H1 (cell line): Measurements from ENCODE around the gene RGS16. TPM values are rescaled to one million over a fixed set of nuclear protein-coding genes. Genes with fewer than 3 reads are reported as not detected.

ENCODE experiments used
- CTCF ChIA-PET: fragments of 300-600 bp; sonication (Branson Sonifier 250); formaldehyde crosslinking; loops from one replicate; lab custom pipeline; 2021; ENCODE audit not compliant: partially characterized antibody; lab: Charles Lee
- POLR2A ChIA-PET: fragments of 300-600 bp; sonication (Branson Sonifier 250); formaldehyde crosslinking; loops from one replicate; lab custom pipeline; 2021; ENCODE audit warnings: inconsistent platforms; ENCODE audit not compliant: partially characterized antibody; lab: Charles Lee
- DNase-seq, 2 experiments: peaks; one replicate each; pipeline versions ENCODE4 v3.0.0 to v3.0.0-alpha.2; 2010 to 2022; ENCODE audit warnings: low spot score in 2 of 2, low read depth in 1 of 2, mixed read lengths in 1 of 2
- FAIRE-seq: peaks from 2 replicates; lab custom pipeline; 2011; peaks lifted over from hg19 to GRCh38; lab: Jason Lieb, UNC
- H2AFZ ChIP-seq: 2 replicates; pipeline ENCODE4 v1.8.1; 2012; ENCODE audit warnings: low read length, inconsistent platforms
- H2AK5ac ChIP-seq: 2 replicates; pipeline ENCODE4 v1.6.1; 2013; ENCODE audit warnings: low read depth, low read length
- H2BK120ac ChIP-seq: replicated peaks from 2 replicates; pipeline ENCODE3; 2013; ENCODE audit warnings: low read depth, low read length, inconsistent platforms
- H2BK12ac ChIP-seq: 2 replicates; pipeline ENCODE4 v1.6.1; 2013; ENCODE audit warnings: low read depth, low read length
- H2BK15ac ChIP-seq: 2 replicates; pipeline ENCODE4 v1.6.1; 2013; ENCODE audit warnings: low read length
- H2BK20ac ChIP-seq: 2 replicates; pipeline ENCODE4 v1.6.1; 2013; ENCODE audit warnings: low read length
- H2BK5ac ChIP-seq: 2 replicates; pipeline ENCODE4 v1.6.1; 2013; ENCODE audit warnings: low read depth, low read length
- H3K14ac ChIP-seq: 2 replicates; pipeline ENCODE4 v1.6.1; 2013; ENCODE audit warnings: inconsistent platforms; ENCODE audit not compliant: insufficient read length
- H3K18ac ChIP-seq: 2 replicates; pipeline ENCODE4 v1.6.1; 2013; ENCODE audit warnings: low read length; ENCODE audit errors: extremely low read depth
- H3K23ac ChIP-seq: 2 replicates; pipeline ENCODE4 v1.6.1; 2013; ENCODE audit warnings: inconsistent platforms; ENCODE audit not compliant: insufficient read length
- H3K23me2 ChIP-seq: 2 replicates; pipeline ENCODE4 v1.6.1; 2013; ENCODE audit warnings: low read depth, low read length
- H3K27ac ChIP-seq: 2 replicates; pipeline ENCODE4 v1.6.1; 2011; ENCODE audit warnings: low read depth, low read length, inconsistent platforms
- H3K27me3 ChIP-seq, 4 experiments: replicated peaks in 1 of 4; 1 replicate in 1 of 4; 2 replicates in 3 of 4; pipeline versions ENCODE4 v1.6.1 to v1.8.1; 2011 to 2013; ENCODE audit warnings: low read length in 3 of 4, mild to moderate bottlenecking in 3 of 4, inconsistent platforms in 2 of 4, mixed read lengths in 2 of 4, moderate library complexity in 1 of 4; ENCODE audit not compliant: control insufficient read depth in 3 of 4, insufficient read depth in 3 of 4; ENCODE audit errors: extremely low read depth in 1 of 4
- H3K36me3 ChIP-seq, 4 experiments: 2 replicates each; pipeline versions ENCODE4 v1.6.1 to v1.8.1; 2011 to 2013; ENCODE audit warnings: mild to moderate bottlenecking in 4 of 4, low read length in 3 of 4, moderate library complexity in 2 of 4, control low read depth in 1 of 4, inconsistent platforms in 1 of 4; ENCODE audit not compliant: insufficient read depth in 4 of 4, control insufficient read depth in 2 of 4
- H3K4ac ChIP-seq: replicated peaks from 2 replicates; pipeline ENCODE3; 2013; ENCODE audit warnings: low read length, low read depth, mixed read lengths, inconsistent platforms; ENCODE audit not compliant: insufficient read length
- H3K4me1 ChIP-seq, 4 experiments: replicated peaks in 1 of 4; 1 replicate in 1 of 4; 2 replicates in 3 of 4; pipeline versions ENCODE4 v1.6.1 to v1.8.1; 2011 to 2013; ENCODE audit warnings: low read length in 3 of 4, inconsistent platforms in 2 of 4, mixed read lengths in 1 of 4; ENCODE audit not compliant: insufficient read depth in 4 of 4, control insufficient read depth in 3 of 4
- H3K4me2 ChIP-seq, 2 experiments: 2 replicates each; pipeline versions ENCODE4 v1.6.1 to v1.8.1; 2011 to 2013; ENCODE audit warnings: low read depth in 2 of 2, low read length in 2 of 2, control low read depth in 1 of 2, inconsistent platforms in 1 of 2, mild to moderate bottlenecking in 1 of 2; ENCODE audit not compliant: insufficient read depth in 1 of 2
- H3K4me3 ChIP-seq, 4 experiments: fragments of 200-600, 300-600 bp in 1 of 4; sonication (generic), shearing (Covaris generic), sonication (Bioruptor Twin) in 1 of 4; 2 replicates each; pipeline versions ENCODE4 v1.5.1 to v1.8.1; 2011 to 2016; ENCODE audit warnings: low read length in 4 of 4, low read depth in 3 of 4, control low read depth in 2 of 4, inconsistent platforms in 2 of 4, mild to moderate bottlenecking in 2 of 4, mixed read lengths in 1 of 4, moderate library complexity in 1 of 4; ENCODE audit not compliant: insufficient read depth in 2 of 4; ENCODE audit errors: extremely low read depth in 1 of 4
- H3K56ac ChIP-seq: replicated peaks from 2 replicates; pipeline ENCODE3; 2013; ENCODE audit warnings: low read depth, mild to moderate bottlenecking, mixed read lengths, low read length, inconsistent platforms; ENCODE audit not compliant: insufficient read length
- H3K79me1 ChIP-seq: 2 replicates; pipeline ENCODE4 v1.6.1; 2013; ENCODE audit warnings: low read depth, low read length, control low read depth
- H3K79me2 ChIP-seq, 2 experiments: 2 replicates each; pipeline versions ENCODE4 v1.6.1 to v1.8.1; 2012 to 2013; ENCODE audit warnings: low read length in 2 of 2, mild to moderate bottlenecking in 2 of 2, inconsistent platforms in 1 of 2; ENCODE audit not compliant: insufficient read depth in 2 of 2, control insufficient read depth in 1 of 2
- H3K9ac ChIP-seq, 4 experiments: replicated peaks in 1 of 4; 1 replicate in 1 of 4; 2 replicates in 3 of 4; pipeline versions ENCODE4 v1.6.1 to v1.8.1; 2011 to 2013; ENCODE audit warnings: low read depth in 3 of 4, low read length in 3 of 4, control low read depth in 2 of 4, mild to moderate bottlenecking in 2 of 4, moderate library complexity in 2 of 4, inconsistent platforms in 1 of 4; ENCODE audit errors: extremely low read depth in 1 of 4
- H3K9me3 ChIP-seq, 2 experiments: 2 replicates each; pipeline versions ENCODE4 v1.6.1 to v1.8.1; 2012 to 2013; ENCODE audit warnings: mild to moderate bottlenecking in 2 of 2, moderate library complexity in 2 of 2, control low read depth in 1 of 2, inconsistent platforms in 1 of 2, low read depth in 1 of 2, low read length in 1 of 2, mixed read lengths in 1 of 2; ENCODE audit not compliant: insufficient read depth in 2 of 2
- H4K20me1 ChIP-seq, 2 experiments: replicated peaks in 1 of 2; 2 replicates each; pipeline versions ENCODE3 to v1.8.1; 2011 to 2013; ENCODE audit warnings: inconsistent platforms in 2 of 2, low read length in 2 of 2, mild to moderate bottlenecking in 1 of 2; ENCODE audit not compliant: insufficient read depth in 2 of 2, control insufficient read depth in 1 of 2
- H4K5ac ChIP-seq: 2 replicates; pipeline ENCODE4 v1.6.1; 2013; ENCODE audit warnings: low read length, low read depth, mixed read lengths, inconsistent platforms; ENCODE audit not compliant: insufficient read length
- H4K8ac ChIP-seq: 2 replicates; pipeline ENCODE4 v1.8.0; 2013; ENCODE audit warnings: mild to moderate bottlenecking, moderate library complexity, low read length, inconsistent platforms; ENCODE audit not compliant: insufficient read depth; ENCODE audit errors: extremely low read depth
- H4K91ac ChIP-seq: replicated peaks from 2 replicates; pipeline ENCODE3; 2013; ENCODE audit warnings: low read length, mixed read lengths, inconsistent platforms; ENCODE audit not compliant: insufficient read length
- CEBPB ChIP-seq: IDR thresholded peaks from 2 replicates; pipeline ENCODE4 v1.6.1; 2012; ENCODE audit warnings: low read depth, low read length
- JUN ChIP-seq: IDR thresholded peaks from 2 replicates; pipeline ENCODE4 v1.6.1; 2011; ENCODE audit warnings: low read depth, mild to moderate bottlenecking, improper control_type of control experiment, low read length
- POU5F1 ChIP-seq: IDR thresholded peaks from 2 replicates; pipeline ENCODE4 v1.6.1; 2011; ENCODE audit warnings: low read depth, mild to moderate bottlenecking, low read length, moderate library complexity
- TAF1 ChIP-seq: IDR thresholded peaks from 2 replicates; pipeline ENCODE4 v1.6.1; 2011; ENCODE audit warnings: mild to moderate bottlenecking, low read depth, low read length
- WGBS, 2 experiments: shearing (Covaris generic) in 1 of 2; methylation state at CpG; one replicate each; pipeline versions ENCODE4 v1.1.6 to v1.1.7; 2013 to 2015; ENCODE audit warnings: low lambda C conversion rate in 2 of 2, mixed read lengths in 2 of 2, inconsistent platforms in 1 of 2, low coverage in 1 of 2, missing lambda C conversion rate in 1 of 2; ENCODE audit not compliant: insufficient replicate concordance in 2 of 2, insufficient coverage in 1 of 2, insufficient read length in 1 of 2; ENCODE audit errors: extremely low coverage in 1 of 2, missing lambda C conversion rate in 1 of 2; 5-methylcytosine and 5-hydroxymethylcytosine counted together
- polyA plus RNA-seq, 7 experiments: library from polyadenylated mRNA; depleted of rRNA in 3 of 7; stranded (reverse) in 5 of 7; unstranded in 2 of 7; fragments of >200 nt in 5 of 7; fragments of 200-250 nt in 2 of 7; gene quantifications; 1 replicate in 5 of 7; 2 replicates in 1 of 7; 4 replicates in 1 of 7; pipeline versions ENCODE4 v1.2.1 to v1.2.3, GENCODE V29; 2011 to 2013; ENCODE audit warnings: missing spikeins in 2 of 7, mixed read lengths in 2 of 7
- total RNA-seq: library from RNA; stranded (reverse); fragmentation: NEBNext Ultra II Directional; extraction: Animal tissue kit (Norgen Biotek cat#: 25700); gene quantifications from 2 replicates; pipeline ENCODE4 v1.2.1, GENCODE V29; 2021
- TF ChIP-seq, protein P1 (sequence below): IDR thresholded peaks from 2 replicates; pipeline ENCODE4 v1.6.1; 2012; ENCODE audit warnings: inconsistent platforms

Gene RGS16
- total and polyA plus RNA-seq, 2 of the 8 experiments (the other 6 are each of a cell fraction or from before 2014, with no cell fraction given) = 5.7 to 9.8 TPM

DNA sequence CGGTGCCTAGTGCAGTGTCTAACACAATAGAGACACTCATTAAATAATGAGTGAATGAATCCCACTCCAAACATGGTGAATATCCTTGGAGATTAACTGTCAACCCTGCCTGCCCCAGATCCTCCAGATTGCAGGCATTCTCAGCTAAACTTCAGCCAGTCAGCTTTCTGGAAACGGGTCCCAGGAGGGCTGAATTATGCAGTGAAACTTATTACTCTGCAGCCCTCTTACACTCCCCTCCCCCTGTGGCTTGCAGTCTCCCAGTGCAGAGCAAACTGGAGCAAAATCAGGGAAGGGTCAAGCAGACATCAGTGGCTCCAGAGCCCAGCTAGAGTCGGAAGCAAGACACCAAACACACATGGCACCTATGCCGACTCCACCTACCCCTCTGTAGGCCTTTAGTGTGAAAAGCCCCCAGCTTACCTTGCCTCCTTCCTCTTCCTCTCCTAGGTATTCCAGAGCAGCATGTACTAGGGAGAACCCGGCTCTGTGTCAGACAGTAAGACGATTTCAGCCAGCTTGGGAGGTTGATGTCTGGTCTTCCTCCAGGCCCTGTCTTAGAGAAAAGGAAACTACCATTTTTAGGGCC lies 6.5 kb upstream of the RGS16 start:
- H3K27me3 ChIP-seq = peaks cover 0 to 26% (median 12%) of the 10 kb centered on the region in 4 experiments; a peak in 6 of 7 replicates
- no peak overlapping the region for H2AFZ ChIP-seq
- H3K18ac ChIP-seq = 0 out of 2 replicates have a peak overlapping the region, but pooled peaks have one; percentile 55
- peaks cover 16 to 30% (median 20%) of the 10 kb centered on the region in 4 experiments for H3K4me1 ChIP-seq
- WGBS, 2 experiments = 89% methylated on average over 6 of the region's 6 CpGs; no CpG with 5 or more reads in 1 of the 2 experiments
- no peak overlapping the region for H3K56ac ChIP-seq
- no peak overlapping the region for H3K14ac ChIP-seq
- H3K23ac ChIP-seq = no peak overlapping the region
- H3K9ac ChIP-seq = no peak overlapping the region
- peak overlapping the region; percentile 83 for H2BK12ac ChIP-seq
- H3K4ac ChIP-seq = no peak overlapping the region
- no peak overlapping the region for H2BK120ac ChIP-seq
- H4K20me1 ChIP-seq = no peaks in the 10 kb centered on the region
- H3K79me2 ChIP-seq = no peaks in the 10 kb centered on the region
- peak overlapping the region; percentile 36; the same call in 1 of the 2 replicates for H2BK5ac ChIP-seq
- POLR2A ChIA-PET = interaction anchor here (11.9 kb wide), 1 partner anchor 8 kb away, joined by 231 read pairs; the partner anchor contains the start of gene RGS16
- H3K27ac ChIP-seq = no peak overlapping the region
- H3K4me3 ChIP-seq = no peak overlapping the region
- no peak for DNase-seq
- H4K5ac ChIP-seq = no peak overlapping the region
- H3K4me2 ChIP-seq = 0 out of 4 replicates have a peak overlapping the region, but pooled peaks of 1 of the 2 experiments have one; percentile 11
- H3K79me1 ChIP-seq = no peaks in the 10 kb centered on the region
- no peaks in the 10 kb centered on the region for H3K9me3 ChIP-seq
- H3K36me3 ChIP-seq = no peaks in the 10 kb centered on the region; a peak in 1 of 8 replicates
- H2AK5ac ChIP-seq = no peak overlapping the region
- CTCF ChIA-PET = interaction anchor here (37.1 kb wide), 1 partner anchor 180 kb away, joined by 1131 read pairs; the partner anchor contains the start of gene NPL
- no peak for TF ChIP-seq JUN
- TF ChIP-seq CEBPB = no peak
- no peak for TF ChIP-seq POU5F1
- TF ChIP-seq TAF1 = no peak
- TF ChIP-seq, protein P1, sequence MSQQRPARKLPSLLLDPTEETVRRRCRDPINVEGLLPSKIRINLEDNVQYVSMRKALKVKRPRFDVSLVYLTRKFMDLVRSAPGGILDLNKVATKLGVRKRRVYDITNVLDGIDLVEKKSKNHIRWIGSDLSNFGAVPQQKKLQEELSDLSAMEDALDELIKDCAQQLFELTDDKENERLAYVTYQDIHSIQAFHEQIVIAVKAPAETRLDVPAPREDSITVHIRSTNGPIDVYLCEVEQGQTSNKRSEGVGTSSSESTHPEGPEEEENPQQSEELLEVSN = no peak
- no peak overlapping the region for H4K91ac ChIP-seq
- peak overlapping the region; percentile 83; the same call in 1 of the 2 replicates for H2BK15ac ChIP-seq
- no peak overlapping the region for H4K8ac ChIP-seq
- FAIRE-seq = no peak
- 0 out of 2 replicates have a peak overlapping the region, but pooled peaks have one; percentile 62 for H2BK20ac ChIP-seq
- H3K23me2 ChIP-seq = peaks cover 8% of the 10 kb centered on the region; the same call in 1 of the 2 replicates
